IMR-90 (cell line): ENCODE results near the gene PDE4B.

Source experiments
- BHLHE40 ChIP-seq: fragments of 150-350 bp; IDR thresholded peaks from 2 replicates; pipeline ENCODE4 v1.6.1; 2016; ENCODE audit warnings: mild to moderate bottlenecking, low read depth, low read length
- CEBPB ChIP-seq: IDR thresholded peaks from 2 replicates; pipeline ENCODE4 v1.6.1; 2012; ENCODE audit warnings: low read depth, low read length, improper control_type of control experiment
- CHD1 ChIP-seq: IDR thresholded peaks from 2 replicates; pipeline ENCODE4 v1.6.1; 2012; ENCODE audit warnings: low read depth, low read length, improper control_type of control experiment
- CTCF ChIP-seq: conservative IDR thresholded peaks from 2 replicates; pipeline ENCODE4 v1.5.1; 2012; ENCODE audit warnings: mild to moderate bottlenecking, low read depth, low read length, improper control_type of control experiment
- ELK1 ChIP-seq: fragments of 150-350 bp; IDR thresholded peaks from 2 replicates; pipeline ENCODE4 v1.6.1; 2016; ENCODE audit warnings: low read depth, mild to moderate bottlenecking, low read length, moderate library complexity, borderline replicate concordance
- MAZ ChIP-seq: IDR thresholded peaks from 2 replicates; pipeline ENCODE4 v1.6.1; 2012; ENCODE audit warnings: low read depth, mild to moderate bottlenecking, low read length, improper control_type of control experiment, moderate library complexity, borderline replicate concordance
- MXI1 ChIP-seq: IDR thresholded peaks from 2 replicates; pipeline ENCODE4 v1.6.1; 2012; ENCODE audit warnings: low read depth, mild to moderate bottlenecking, low read length, moderate library complexity, borderline replicate concordance
- NFE2L2 ChIP-seq: fragments of 150-350 bp; IDR thresholded peaks from 2 replicates; pipeline ENCODE4 v1.6.1; 2016; ENCODE audit warnings: low read depth, mild to moderate bottlenecking, low read length
- POLR2A ChIP-seq: IDR thresholded peaks from 2 replicates; pipeline ENCODE4 v1.6.1; 2012; ENCODE audit warnings: mild to moderate bottlenecking, low read depth, low read length
- RAD21 ChIP-seq: IDR thresholded peaks from 2 replicates; pipeline ENCODE4 v1.6.1; 2012; ENCODE audit warnings: low read length, improper control_type of control experiment
- RCOR1 ChIP-seq: IDR thresholded peaks from 2 replicates; pipeline ENCODE4 v1.6.1; 2012; ENCODE audit warnings: mild to moderate bottlenecking, low read length, improper control_type of control experiment; ENCODE audit not compliant: insufficient replicate concordance
- RFX5 ChIP-seq: IDR thresholded peaks from 2 replicates; pipeline ENCODE4 v1.8.0; 2012; ENCODE audit warnings: low read depth, mild to moderate bottlenecking, low read length, moderate library complexity
- USF2 ChIP-seq: fragments of 150-350 bp; IDR thresholded peaks from 2 replicates; pipeline ENCODE4 v1.6.1; 2017; ENCODE audit warnings: mild to moderate bottlenecking, antibody characterized with exemption, low read length, low read depth

GRCh38 chr1:66315671-66316070 is 523.0 kb downstream of the PDE4B start:
- TF ChIP-seq CTCF (no peak), MXI1 (no peak), RAD21 (no peak), USF2 (no peak), NFE2L2 (no peak), RFX5 (no peak), RCOR1 (no peak), ELK1 (no peak), POLR2A (no peak), MAZ (no peak), CHD1 (no peak), CEBPB (no peak), BHLHE40 (no peak)
